Spleen (tissue), 11 donors: ENCODE results near the gene MAFF. TPM values are rescaled to one million over a fixed set of nuclear protein-coding genes. Genes with fewer than 3 reads are reported as not detected.

Experiments used
- DNase-seq: peaks from one replicate; pipeline ENCODE4 v3.0.0-alpha.2; 2020
- H3K27ac ChIP-seq, 8 donors: fragments of 200-600 bp; sonication (generic) in 7 of 8; 1 replicate in 4 of 8; 2 replicates in 4 of 8; pipeline versions ENCODE4 v1.5.0 to v1.8.0; 2016 to 2021; ENCODE audit warnings: inconsistent platforms in 4 of 8, mild to moderate bottlenecking in 4 of 8, moderate library complexity in 1 of 8
- H3K27me3 ChIP-seq, 7 donors: fragments of 200-600 bp; sonication (generic) in 6 of 7; replicated peaks in 1 of 7; 1 replicate in 4 of 7; 2 replicates in 3 of 7; pipeline versions ENCODE4 v1.5.0 to v1.8.0; 2016 to 2021; ENCODE audit warnings: inconsistent platforms in 3 of 7, mild to moderate bottlenecking in 1 of 7
- H3K36me3 ChIP-seq, 6 donors: fragments of 200-600 bp; sonication (generic) in 5 of 6; 1 replicate in 4 of 6; 2 replicates in 2 of 6; pipeline versions ENCODE4 v1.5.0 to v1.8.0; 2016 to 2021; ENCODE audit warnings: inconsistent platforms in 2 of 6
- H3K4me1 ChIP-seq, 6 donors: fragments of 200-600 bp; sonication (generic) in 5 of 6; 1 replicate in 3 of 6; 2 replicates in 3 of 6; pipeline versions ENCODE4 v1.5.0 to v1.8.0; 2016 to 2021; ENCODE audit warnings: inconsistent platforms in 3 of 6
- H3K4me3 ChIP-seq, 8 donors: fragments of 200-600 bp; sonication (generic) in 7 of 8; 1 replicate in 4 of 8; 2 replicates in 4 of 8; pipeline versions ENCODE4 v1.5.0 to v1.8.0; 2016 to 2021; ENCODE audit warnings: inconsistent platforms in 4 of 8, mild to moderate bottlenecking in 4 of 8, moderate library complexity in 2 of 8
- H3K9me3 ChIP-seq, 8 donors: fragments of 200-600 bp; sonication (generic) in 7 of 8; 1 replicate in 4 of 8; 2 replicates in 4 of 8; pipeline versions ENCODE4 v1.5.0 to v1.8.0; 2016 to 2021; ENCODE audit warnings: inconsistent platforms in 4 of 8
- CTCF ChIP-seq, 11 experiments: fragments of 200-600 bp in 7 of 11; fragments of 450-650 bp in 4 of 11; sonication (generic) in 4 of 11; IDR thresholded peaks in 8 of 11; conservative IDR thresholded peaks in 3 of 11; 1 replicate in 7 of 11; 2 replicates in 4 of 11; pipeline versions ENCODE4 v1.4.0 to v1.8.0; 2016 to 2021; ENCODE audit warnings: antibody characterized with exemption in 11 of 11, inconsistent platforms in 4 of 11, mild to moderate bottlenecking in 1 of 11
- POLR2A ChIP-seq, 3 donors: fragments of 450-650 bp; IDR thresholded peaks; one replicate each; pipeline ENCODE4 v1.5.1; 2017; ENCODE audit warnings: antibody characterized with exemption in 3 of 3, mild to moderate bottlenecking in 1 of 3
- POLR2AphosphoS5 ChIP-seq, 3 donors: sonication (generic); formaldehyde crosslinking; IDR thresholded peaks; one replicate each; pipeline ENCODE4 v1.5.1; 2017; ENCODE audit warnings: antibody characterized with exemption in 3 of 3
- WGBS, 5 donors: extraction: QIAGEN DNeasy Blood & Tissue Kit in 3 of 5; methylation state at CpG; one replicate each; pipeline versions ENCODE4 v1.1.5 to v1.1.7; 2013 to 2018; 5-methylcytosine and 5-hydroxymethylcytosine counted together
- intact Hi-C: fragments of 100-400 bp; cut with DNase I; formaldehyde crosslinking; loops from one replicate; pipeline ENCODE4 v1.15.0; 2023; ENCODE audit warnings: low total_unique reads
- polyA plus RNA-seq, 3 donors: library from polyadenylated mRNA; stranded (reverse); fragments of 200-250 nt; gene quantifications; one replicate each; pipeline ENCODE4 v1.2.1, GENCODE V29; 2013
- total RNA-seq, 7 donors: library from RNA; depleted of rRNA in 3 of 7; stranded (reverse); fragments of >200 nt in 3 of 7; fragmentation: NEBNext Ultra II Directional in 4 of 7; extraction: Animal tissue kit (Norgen Biotek cat#: 25700) in 4 of 7; gene quantifications; one replicate each; pipeline versions ENCODE4 v1.1.0 to v1.2.1, GENCODE V29; 2016 to 2021
- donor health status: healthy with polysubstance abuse.
- donor health status: DM: no; HTN: no; CAD: no; lungs with moderate emphysema.
- donor health status: DM: no; HTN: no; CAD: no.
- donor health status: Bipolar disorder and iron deficiency.
- donor health status: healthy.
- donor health status: DM: no; HTN: no; CAD: no.
- donor health status: DM: yes; HTN: yes; CAD: no.

The MAFF gene
- total and polyA plus RNA-seq, 10 donors = 2.1 to 32.4 (median 8.6) TPM

DNA sequence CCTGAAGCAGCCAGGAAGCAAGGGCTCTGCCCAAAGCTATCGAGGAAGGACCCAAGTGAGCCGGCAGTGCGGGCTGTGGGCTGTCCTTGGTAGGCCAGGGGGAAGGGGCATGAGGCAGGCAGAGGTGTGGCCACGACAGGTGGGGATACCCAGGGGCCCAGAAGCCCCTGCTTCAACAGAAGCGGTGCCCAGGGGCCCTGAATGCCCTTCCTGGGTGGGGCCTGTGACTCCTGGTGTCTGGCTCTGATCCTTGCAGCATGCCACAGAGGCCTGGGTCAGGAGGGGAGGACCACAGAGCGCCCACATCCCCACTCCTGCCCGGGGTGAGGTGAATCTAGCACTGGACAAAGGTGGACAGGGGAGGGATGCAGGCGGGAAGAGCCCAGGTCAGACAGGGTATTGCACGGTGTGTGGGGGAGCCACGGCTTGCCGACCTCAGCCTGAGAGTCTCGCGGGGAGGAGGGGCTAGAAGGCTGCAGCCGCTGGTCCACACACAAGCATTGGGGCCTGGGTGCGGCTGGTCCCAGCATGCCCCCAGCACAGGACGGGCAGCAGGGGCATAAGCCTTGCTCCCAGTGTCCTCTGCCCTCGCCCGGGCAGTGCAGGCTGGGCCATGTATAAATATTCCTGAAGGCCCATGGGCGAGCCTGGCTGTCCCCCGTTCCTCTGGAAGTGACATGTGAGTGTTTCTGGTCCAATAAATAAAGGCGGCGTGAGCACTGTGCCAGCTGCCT lies 19.0 kb downstream of the MAFF start:
- TF ChIP-seq POLR2AphosphoS5 (IDR thresholded peaks at IDR 0.05) = no peak
- no peak for TF ChIP-seq CTCF (IDR thresholded peaks at IDR 0.05 in 8 of 11, conservative IDR thresholded peaks at IDR 0.05 in 3 of 11)
- TF ChIP-seq POLR2A (IDR thresholded peaks at IDR 0.05) = no peak
- intact Hi-C loops = loop anchor here (10.0 kb wide), 1 partner anchor 96 kb away; no protein-coding TSS in a partner anchor
- Histone ChIP-seq H3K4me3 (no peak overlapping the region), H3K27me3 (no peaks in the 10 kb centered on the region), H3K9me3 (no peaks in the 10 kb centered on the region), H3K27ac (peak overlapping the region in 5 of 8 donors; percentile 48 to 76 (median 71)), H3K36me3 (peaks cover 2 to 59% (median 30%) of the 10 kb centered on the region in 6 donors), H3K4me1 (peaks cover 7 to 35% (median 27%) of the 10 kb centered on the region in 6 donors)
- DNase-seq = no peak
- WGBS, 5 donors = 89 to 91% (median 90%) methylated on average over 16 to 22 of the region's 22 CpGs

- intact Hi-C loops = loop anchor here (10.0 kb wide), 1 partner anchor 97 kb away; no protein-coding TSS in a partner anchor
- Histone ChIP-seq H3K9me3 (no peaks in the 10 kb centered on the region), H3K27ac (no peak overlapping the region), H3K4me1 (peaks cover 7 to 35% (median 25%) of the 10 kb centered on the region in 6 donors), H3K36me3 (peaks cover 2 to 65% (median 33%) of the 10 kb centered on the region in 6 donors), H3K27me3 (no peaks in the 10 kb centered on the region), H3K4me3 (no peak overlapping the region)
- TF ChIP-seq POLR2A (IDR thresholded peaks at IDR 0.05) = no peak
- TF ChIP-seq POLR2AphosphoS5 (IDR thresholded peaks at IDR 0.05) = peak in 1 of 3 donors; percentile 6
- no peak for TF ChIP-seq CTCF (IDR thresholded peaks at IDR 0.05 in 8 of 11, conservative IDR thresholded peaks at IDR 0.05 in 3 of 11)
- no peak for DNase-seq
- 94 to 100% (median 97%) methylated on average over 5 to 22 of the region's 22 CpGs for WGBS, 5 donors
These were observed 19.6 kb downstream of the MAFF start for GRCh38 chr22:38221407-38221806.

GRCh38 chr22:38221908-38222796 lies 20.4 kb downstream of the MAFF start:
- Histone ChIP-seq H3K27me3 (no peaks in the 10 kb centered on the region), H3K4me3 (no peak overlapping the region), H3K27ac (no peak overlapping the region), H3K36me3 (peaks cover 2 to 72% (median 34%) of the 10 kb centered on the region in 6 donors), H3K4me1 (peaks cover 7 to 35% (median 24%) of the 10 kb centered on the region in 6 donors), H3K9me3 (no peaks in the 10 kb centered on the region)
- WGBS, 5 donors = 88 to 94% (median 91%) methylated on average over 20 to 25 of the region's 25 CpGs
- intact Hi-C loops = loop anchor here (10.0 kb wide), 1 partner anchor 97 kb away; no protein-coding TSS in a partner anchor
- DNase-seq = no peak
- no peak for TF ChIP-seq CTCF (IDR thresholded peaks at IDR 0.05 in 8 of 11, conservative IDR thresholded peaks at IDR 0.05 in 3 of 11)
- TF ChIP-seq POLR2A (IDR thresholded peaks at IDR 0.05) = no peak
- no peak for TF ChIP-seq POLR2AphosphoS5 (IDR thresholded peaks at IDR 0.05)
